Stimulated activated CD4-positive, alpha-beta T cell treated with anti-CD3 and anti-CD28 coated beads, TNF-alpha, amount 100 ng/mL, for 24 hours (primary cell): ENCODE results near the gene CSTF3.

Experiments used
- DNase-seq, 3 experiments: peaks; one replicate each; pipeline ENCODE4 v3.0.0-alpha.2; 2020; ENCODE audit warnings: low read depth in 3 of 3

CSTF3 gene

DNA sequence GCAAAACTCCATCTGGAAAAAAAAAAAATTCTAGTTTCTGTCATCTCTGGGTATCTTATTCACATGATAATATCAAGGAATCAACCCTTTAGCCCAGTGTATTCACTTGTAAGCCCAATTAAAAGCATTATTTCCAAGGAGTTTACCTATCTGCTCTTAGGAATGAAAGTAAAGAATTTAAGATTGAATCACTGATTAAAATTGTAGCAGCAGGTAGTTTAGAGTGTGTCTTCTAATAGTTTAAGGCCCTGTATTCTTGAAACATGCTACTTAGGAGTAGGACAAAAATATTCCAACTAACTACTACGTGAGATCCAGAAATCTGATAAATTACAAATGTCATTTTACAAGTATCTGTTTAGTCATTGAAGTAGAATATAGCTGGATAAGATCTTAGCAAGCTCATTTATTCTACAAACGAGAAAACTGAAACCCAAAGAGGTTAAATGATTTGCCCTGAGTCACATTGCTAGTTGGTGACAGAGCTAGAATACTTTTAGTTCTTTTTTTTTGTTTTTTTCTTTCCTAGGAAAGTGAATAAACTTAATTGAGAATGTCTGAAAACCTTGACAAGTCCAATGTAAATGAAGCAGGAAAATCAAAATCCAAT, 118.0 kb downstream of the CSTF3 start:
- no peak for DNase-seq

DNA sequence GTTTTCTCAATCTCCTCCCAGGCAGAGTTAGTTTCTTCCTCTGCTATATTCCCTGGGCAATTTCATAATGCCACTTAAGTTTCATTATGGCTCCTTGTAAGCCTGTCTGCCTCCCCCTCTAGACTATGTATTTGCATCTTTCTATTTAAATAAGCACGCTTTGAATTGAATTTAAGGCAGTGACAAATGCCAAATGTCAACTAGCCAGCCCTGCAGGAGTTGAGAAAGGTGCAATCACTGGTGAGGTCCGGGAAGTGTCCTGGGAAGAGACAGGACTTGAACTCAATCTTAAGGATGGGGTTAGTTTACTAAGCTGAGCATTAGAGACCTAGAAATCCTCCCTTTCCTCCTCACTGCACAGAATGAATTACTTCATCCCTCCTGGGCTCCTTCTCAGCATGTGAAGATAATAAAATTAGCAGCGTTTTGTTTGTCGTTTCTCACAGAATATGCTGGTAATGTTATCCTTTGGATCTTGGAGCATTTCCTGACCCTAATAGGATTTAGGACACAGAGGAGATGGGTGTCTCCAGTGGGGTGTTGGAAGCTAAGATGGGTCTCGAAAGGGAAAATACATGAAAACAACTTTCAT, 120.3 kb downstream of the CSTF3 start:
- DNase-seq, result no peak

GRCh38 chr11:33040033-33040861, 121.0 kb downstream of the CSTF3 start:
- peak; percentile 8 to 41 (median 27) for DNase-seq

DNA sequence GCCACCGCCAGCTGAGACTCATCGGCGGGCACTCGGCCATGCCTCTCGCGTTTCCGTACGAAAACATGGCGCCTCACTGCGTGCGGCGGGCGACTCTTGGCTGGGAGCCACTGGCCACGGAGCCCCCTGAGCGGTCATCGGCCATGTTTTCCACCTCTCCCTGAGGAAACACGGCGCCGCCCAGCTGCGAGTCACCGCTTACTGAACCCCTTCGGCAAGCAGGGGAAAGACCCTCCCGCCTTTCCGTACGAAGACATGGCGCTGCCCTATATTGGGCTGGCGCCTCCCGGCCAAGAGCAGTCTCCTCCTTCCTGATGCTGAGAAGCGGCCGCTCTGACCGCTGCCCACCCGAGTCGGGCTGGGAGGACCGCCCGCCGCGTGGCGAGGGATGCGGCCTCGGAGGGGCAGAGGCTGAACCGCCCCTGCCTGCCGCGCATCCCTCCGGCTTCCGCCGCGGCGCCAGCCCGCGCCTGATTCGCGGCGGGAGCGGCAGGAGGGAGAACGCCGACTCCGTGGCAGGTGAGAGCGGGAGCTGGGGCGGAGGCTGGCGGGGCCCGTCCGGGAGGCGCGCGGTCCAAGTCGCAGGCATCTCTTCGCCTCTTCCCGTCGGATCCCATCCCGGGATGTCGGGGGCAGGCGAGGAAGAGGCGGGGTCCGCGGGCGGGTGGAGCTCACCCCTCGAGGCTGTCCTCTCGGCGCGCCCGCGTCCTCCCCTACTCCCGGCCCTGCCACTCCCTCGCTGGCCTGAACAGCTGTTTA, 121.8 kb downstream of the CSTF3 start, which contains the start of gene TCP11L1:
Gene TCP11L1 (plus strand): TSS at position 299 of the 759 bp plus-strand sequence. CDS start 4,202 bp downstream, outside the sequence.
- peak in 2 of 3 experiments; percentile 69 to 83 for DNase-seq

DNA sequence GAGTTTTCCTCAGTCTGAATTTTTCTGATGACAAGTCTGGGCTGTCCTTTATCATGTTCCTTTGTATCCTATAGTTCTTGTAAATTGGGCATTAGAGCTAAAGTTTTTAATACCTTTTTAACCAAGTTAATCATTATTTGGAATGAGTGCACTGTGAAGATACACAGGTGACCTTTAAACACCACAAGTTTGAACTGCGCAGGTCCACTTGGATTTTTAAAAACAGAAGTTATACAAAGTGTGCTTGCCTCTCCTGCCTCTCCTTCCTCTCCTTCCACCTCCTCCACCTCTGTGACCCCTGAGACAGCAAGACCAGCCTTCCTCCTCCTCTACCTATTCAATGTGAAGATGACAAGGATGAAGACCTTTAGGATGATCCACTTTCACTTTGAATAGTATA, 126.3 kb downstream of the CSTF3 start:
- no peak for DNase-seq
